ENCODE measurements around the gene CENPVL2. TPM values are rescaled to one million over a fixed set of nuclear protein-coding genes. Genes with fewer than 3 reads are reported as not detected.

CENPVL2 gene
- total RNA-seq, 1 experiment from 2014 or later: not detected

Other genes starting within 250 kb of the CENPVL2 start
- gene NUDT11, start 186.2 kb downstream of the CENPVL2 start, total RNA-seq (2022): not detected in 2 replicates
- gene CENPVL3, start 63.9 kb downstream of the CENPVL2 start, total RNA-seq (2022): not detected in 2 replicates
- not detected in 2 replicates for gene CENPVL1, start 27.7 kb upstream of the CENPVL2 start, total RNA-seq (2022)
- 7.3 TPM in 2 replicates for gene GSPT2, start 60.6 kb upstream of the CENPVL2 start, total RNA-seq (2022)
- gene MAGED1, start 210.8 kb upstream of the CENPVL2 start, total RNA-seq (2022): 163 and 174 TPM in 2 replicates